Jurkat, Clone E6-1 (cell line): ENCODE measurements around the gene PLCH2.
"Not testable (repeated sequence)": the region's sequence is repeated elsewhere in the genome, so short reads cannot be mapped to it uniquely, and the experiment has no call there.

Experiments used
- DNase-seq: peaks from one replicate; pipeline ENCODE4 v3.0.0-alpha.2; 2011; ENCODE audit warnings: low read depth, low spot score
- H3K4me3 ChIP-seq: 2 replicates; pipeline ENCODE4 v1.5.1; 2011; ENCODE audit warnings: mild to moderate bottlenecking, low read length, control low read depth, moderate library complexity

Gene PLCH2

GRCh38 chr1:2440346-2440745, 35.7 kb upstream of the PLCH2 start:
- H3K4me3 ChIP-seq, DNase-seq: not testable (repeated sequence)

DNA sequence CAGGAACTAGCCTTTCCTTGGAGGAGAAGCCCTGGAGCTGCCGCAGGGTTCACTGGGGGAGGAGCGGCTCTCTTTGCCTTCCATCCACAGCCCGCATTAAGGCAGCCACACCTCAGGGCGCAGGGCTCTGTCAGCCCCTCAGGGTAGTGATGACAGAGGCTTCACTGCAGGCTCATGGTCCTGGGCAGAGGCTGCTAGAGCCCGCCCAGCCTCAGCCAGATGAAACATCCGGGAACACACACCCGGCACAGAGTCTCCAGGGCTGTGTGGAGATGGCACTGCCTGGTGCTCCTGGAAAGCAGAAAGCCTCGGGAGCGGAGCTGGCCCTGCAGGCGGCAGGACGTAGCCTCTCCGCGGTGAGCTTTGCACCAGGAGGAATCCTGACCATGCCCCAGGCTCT, 34.3 kb upstream of the PLCH2 start:
- no peak overlapping the region for H3K4me3 ChIP-seq
- DNase-seq, result no peak

GRCh38 chr1:2442661-2443060, 33.4 kb upstream of the PLCH2 start:
- DNase-seq, result no peak
- H3K4me3 ChIP-seq, result no peak overlapping the region

DNA sequence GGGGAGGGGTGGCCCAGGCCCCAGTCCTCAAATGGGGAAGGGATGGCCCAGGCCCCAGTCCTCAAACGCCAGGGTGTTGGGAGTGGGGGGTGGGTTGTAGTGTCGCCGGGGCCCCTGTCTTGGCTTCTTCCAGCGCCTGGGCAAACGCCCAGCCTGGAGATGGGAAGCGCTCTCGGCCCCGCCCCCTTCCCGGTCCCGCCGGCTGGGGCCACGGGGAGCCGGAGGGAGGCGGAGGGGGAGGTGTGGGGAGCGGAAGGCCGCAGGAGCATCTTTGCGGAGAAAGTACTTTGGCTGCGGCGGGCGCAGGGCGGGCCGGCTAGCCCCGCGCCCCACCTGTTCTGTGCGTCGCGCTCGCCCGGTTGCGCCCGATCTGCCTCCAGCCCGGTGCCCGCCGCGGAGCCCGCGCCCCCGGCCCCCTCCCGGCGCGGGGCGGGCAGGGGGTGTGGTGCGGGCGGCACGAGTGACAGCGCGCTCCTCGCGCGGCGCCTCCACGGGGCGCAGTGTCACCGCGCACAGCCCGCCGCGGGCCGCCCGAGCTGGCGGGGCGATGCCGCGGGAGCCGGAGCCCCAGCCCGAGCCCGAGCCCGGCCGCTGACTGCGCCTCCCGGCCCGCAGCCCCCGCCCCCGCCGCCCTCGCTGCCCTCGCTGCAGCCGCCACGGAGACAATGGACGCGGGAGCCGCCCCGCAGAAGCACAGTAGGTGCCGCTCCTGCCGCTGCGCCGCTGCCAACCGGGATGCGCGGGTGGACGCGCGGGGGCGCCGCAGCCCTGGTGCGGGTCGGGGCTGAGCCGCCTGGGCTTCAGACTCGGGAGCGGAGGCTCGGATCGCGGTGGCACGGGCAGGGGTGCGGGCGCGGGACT, 32.6 kb upstream of the PLCH2 start:
- H3K4me3 ChIP-seq, result no peak overlapping the region

GRCh38 chr1:2444138-2444591, 31.9 kb upstream of the PLCH2 start:
- no peak for DNase-seq
- no peak overlapping the region for H3K4me3 ChIP-seq

More for the DNA sequence above, 32.6 kb upstream of the PLCH2 start:
- no peak for DNase-seq

GRCh38 chr1:2445162-2445822, 30.8 kb upstream of the PLCH2 start:
- DNase-seq, result no peak

GRCh38 chr1:2445823-2446215, 30.3 kb upstream of the PLCH2 start:
- DNase-seq, result no peak
- no peak overlapping the region for H3K4me3 ChIP-seq

More at GRCh38 chr1:2445162-2445822, 30.8 kb upstream of the PLCH2 start:
- H3K4me3 ChIP-seq, result no peak overlapping the region

- no peak for DNase-seq
- no peak overlapping the region for H3K4me3 ChIP-seq
These were observed 29.7 kb upstream of the PLCH2 start for GRCh38 chr1:2446394-2446793.

DNA sequence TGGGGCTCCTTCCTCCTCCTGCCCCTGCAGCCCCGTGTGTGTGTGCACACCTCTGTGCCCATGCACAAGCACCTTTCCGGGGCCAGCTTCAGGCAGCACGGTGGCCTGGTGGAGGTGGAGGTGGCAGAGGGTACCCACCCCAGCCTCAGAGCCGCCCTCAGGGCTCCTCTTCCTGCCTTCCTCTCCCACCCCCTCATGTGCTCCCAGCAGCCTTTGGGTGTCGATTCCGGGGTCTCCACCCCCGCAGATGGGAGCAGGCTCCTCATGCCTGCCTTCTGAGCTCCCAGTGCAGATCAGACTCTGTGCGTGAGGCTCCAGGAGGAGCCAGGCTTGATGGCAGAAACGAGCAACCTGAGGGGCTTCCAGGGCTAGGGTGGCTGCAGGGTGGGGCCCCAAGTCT, 29.2 kb upstream of the PLCH2 start:
- no peak for DNase-seq
- H3K4me3 ChIP-seq, result no peak overlapping the region

DNA sequence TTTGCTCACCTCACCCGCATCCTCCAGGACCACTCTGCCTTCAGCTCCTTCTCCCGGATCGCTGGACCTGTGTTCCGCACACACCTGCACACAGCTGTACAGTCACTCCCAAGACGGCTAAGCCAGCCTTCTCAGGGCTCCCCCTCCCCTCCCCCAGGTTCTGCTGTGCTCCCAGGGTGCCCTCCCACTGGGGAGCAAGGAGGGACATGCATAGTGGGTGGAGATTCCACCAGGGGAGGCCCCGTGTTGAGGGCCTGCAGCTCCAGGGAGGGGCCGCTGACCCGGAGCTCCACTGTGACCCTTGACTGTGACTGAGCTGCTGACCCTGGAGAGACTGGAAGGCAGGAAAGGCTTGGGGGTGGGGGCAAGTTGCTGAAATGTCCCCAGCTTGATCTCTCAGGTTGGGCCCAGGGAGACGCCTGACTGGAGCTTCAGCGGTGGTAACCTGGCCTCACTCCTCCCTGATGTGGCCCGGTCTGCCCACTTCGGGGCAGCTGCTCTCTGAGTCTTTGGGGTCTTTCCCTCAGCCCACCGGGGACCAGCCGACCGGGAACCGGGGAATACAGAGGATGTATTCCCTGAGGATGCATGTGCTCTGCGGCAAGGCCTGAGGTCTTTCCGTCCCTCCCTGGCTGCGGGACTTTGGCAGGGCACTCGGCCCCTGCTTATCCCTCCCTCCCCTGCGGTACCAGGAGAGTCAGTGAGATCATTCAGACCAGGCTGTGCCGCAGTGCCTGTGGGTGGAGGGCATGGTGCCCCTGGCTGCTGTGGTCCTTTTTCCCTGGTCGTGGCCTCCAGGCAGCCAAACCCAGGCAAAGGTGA, 28.6 kb upstream of the PLCH2 start:
- H3K4me3 ChIP-seq, result no peak overlapping the region
- no peak for DNase-seq

DNA sequence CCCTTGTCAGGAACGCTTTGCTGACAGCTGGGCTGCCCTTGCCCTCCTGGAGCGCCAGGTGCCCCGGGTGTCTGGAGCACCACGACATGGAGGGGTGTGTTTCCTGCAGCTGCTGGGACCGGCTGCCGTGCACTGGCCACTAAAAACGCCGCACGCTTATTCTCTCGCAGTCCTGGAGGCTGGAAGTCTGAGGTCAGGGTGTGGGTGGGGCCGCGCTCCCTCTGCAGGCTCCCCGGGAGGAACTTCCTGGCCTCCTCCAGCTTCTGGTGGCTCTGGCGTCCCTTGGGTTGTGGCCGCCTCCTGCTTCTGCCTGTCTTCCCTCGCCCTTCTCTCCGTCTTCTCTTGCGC, 28.0 kb upstream of the PLCH2 start:
- H3K4me3 ChIP-seq, result no peak overlapping the region
- DNase-seq, result no peak

DNA sequence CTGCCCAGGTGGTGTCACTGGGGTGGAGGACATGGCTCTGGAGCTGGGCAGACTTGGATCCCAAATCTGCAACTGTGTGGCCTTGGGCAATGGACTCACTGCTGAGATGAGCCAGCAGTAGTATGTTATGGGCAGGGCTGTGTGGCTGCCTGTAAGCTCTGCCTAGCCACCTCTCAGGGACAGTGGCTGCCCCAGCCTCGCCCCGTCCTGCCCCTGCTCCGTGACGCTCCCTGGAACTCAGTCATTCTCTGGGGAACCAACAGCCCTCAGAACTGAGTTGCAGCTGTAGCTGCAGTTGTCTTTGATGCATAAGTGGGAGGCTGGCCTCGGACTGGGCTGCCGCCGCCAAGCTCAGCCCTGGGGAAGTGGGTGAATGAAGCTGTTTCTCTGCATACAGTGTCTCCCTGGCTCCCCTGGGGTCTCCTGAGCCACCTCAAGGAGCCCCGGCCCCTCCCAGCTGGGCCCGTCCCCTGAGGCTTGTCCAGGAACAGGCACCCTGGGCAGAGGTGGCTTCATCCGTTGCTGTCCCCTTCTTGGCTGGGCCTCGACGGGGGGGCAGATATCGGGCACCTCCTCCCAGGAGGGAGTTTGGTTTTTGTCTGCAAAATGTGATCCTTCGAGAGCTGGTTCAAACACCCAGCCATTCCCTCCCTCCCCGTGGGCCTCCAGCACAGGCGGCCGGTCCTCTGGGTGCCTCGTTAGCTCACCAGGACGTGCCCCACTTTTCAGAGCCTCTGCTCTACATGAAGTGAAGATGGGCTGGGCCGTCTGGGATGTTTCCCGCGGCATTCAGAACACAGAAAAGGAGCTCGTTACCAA, 26.2 kb upstream of the PLCH2 start:
- H3K4me3 ChIP-seq, result no peak overlapping the region
- DNase-seq, result no peak

DNA sequence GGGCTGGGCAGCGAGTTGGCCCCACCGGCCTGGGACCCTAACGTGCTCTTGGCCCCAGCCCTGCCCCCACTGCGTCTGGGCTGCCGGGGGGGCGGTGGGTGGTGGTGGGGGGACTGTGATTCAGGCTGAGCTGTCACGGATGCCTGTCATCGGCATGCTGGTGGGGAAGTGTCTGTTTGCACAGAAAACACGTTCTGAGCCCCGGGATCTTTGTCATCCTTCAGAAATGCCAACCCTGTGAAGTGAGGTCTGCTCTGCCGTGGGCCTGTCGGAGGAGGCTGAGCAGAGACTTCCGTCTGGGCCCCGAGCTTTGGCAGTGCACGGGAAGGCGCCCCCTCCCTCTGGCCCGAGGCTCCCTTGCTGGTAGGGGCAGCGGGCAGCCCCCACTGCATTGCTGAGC, 24.3 kb upstream of the PLCH2 start:
- H3K4me3 ChIP-seq, result no peak overlapping the region
- no peak for DNase-seq

DNA sequence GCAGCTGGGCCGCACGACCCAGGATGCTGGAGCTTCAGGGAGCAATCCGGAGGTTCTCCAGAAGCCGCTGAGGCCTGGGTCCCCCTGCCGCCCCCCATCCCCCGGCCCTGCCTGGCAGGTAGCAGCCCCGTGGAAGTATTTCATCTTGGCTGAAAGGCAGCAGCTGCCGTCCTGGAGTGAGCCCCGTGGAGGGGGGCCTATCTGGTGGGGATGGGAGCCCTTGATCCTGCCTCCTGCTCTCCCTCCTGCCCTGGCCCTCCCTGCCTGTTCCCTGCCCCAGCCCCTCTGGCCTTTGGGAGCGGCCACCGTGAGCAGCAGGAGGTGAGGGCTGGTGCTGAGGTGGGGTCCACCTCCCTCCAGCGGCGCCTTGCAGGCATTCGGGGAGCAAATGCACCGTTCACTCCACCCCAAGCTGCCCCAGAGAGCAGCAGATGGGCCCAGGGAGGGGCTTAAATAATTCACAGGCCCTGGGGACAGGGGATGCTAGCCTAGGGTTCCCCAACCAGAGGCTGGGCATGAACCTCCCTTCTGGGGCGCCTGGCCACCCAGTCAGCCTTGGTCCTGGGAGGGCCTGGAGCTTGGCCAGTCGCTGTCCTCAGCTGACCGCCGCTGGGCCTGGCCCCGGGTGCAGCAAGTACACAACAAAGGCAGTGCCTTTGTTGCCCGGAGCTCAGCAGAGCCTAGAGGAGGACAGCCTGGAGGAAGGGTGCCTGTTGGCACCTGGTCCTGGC, 23.7 kb upstream of the PLCH2 start:
- DNase-seq, result no peak
- H3K4me3 ChIP-seq, result no peak overlapping the region

DNA sequence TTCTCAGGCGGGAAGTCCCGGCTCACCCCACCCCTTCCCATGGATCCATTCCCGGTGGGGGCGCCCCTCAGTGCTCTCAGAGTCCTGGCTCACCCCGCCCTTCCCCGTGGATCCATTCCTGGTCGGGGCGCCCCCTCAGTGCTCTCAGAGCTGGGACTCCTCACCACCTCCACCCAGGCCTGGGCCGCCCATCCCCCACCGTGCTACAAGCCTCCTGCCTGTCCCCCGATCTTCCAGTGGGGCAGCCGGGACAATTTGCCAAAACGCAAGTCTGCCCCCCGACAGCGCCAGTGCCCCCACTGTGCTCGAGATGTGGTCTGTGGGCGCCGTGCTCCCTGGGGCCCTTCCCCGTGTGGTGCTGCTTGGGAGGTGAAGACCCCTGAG, 23.2 kb upstream of the PLCH2 start:
- no peak overlapping the region for H3K4me3 ChIP-seq
- DNase-seq, result no peak

GRCh38 chr1:2454227-2454626, 21.9 kb upstream of the PLCH2 start:
- DNase-seq, result no peak
- no peak overlapping the region for H3K4me3 ChIP-seq

DNA sequence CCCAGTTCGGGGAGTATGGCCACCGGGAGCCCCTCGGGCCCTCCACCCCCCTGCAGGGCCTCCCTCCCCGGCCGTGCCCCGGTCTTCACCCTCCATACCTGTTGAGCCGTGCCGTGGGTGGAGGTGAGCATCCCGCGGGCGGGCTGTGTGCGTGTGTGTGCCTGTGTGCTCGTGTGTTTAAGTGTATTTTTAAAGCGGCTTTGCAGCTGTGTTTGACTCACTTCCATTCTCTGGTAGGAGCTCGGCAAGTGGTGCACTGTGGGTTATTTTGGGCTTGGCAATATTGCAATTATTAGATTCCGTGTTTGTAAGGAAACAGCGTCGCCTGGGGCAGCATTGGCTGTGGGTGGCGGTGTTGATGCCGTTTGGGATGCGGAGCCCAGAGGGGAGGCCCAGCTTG, 20.3 kb upstream of the PLCH2 start:
- no peak overlapping the region for H3K4me3 ChIP-seq
- no peak for DNase-seq

GRCh38 chr1:2457444-2457843, 18.6 kb upstream of the PLCH2 start:
- H3K4me3 ChIP-seq, result no peak overlapping the region
- no peak for DNase-seq

DNA sequence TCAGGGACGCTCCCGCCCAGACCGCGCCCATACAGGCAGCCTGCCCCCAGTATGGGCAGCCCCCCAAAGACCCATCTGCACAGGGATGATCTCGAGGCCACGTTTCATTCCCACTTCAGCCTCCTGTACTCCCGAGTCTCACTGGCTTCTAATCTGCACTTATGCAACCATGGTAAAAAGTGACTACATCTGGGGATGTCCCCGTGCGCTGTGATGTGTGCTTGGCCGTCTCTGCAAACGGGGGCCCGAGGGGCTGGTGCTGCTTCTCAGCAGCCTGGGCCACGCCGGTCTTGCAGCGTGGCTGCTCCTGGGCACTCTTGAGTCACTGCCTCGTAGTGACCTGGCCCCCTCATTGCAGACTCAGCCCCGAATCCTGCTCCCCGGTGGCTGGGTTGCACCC, 17.4 kb upstream of the PLCH2 start:
- no peak for DNase-seq
- H3K4me3 ChIP-seq, result no peak overlapping the region
